GM12878 (cell line): ENCODE data around the gene MGME1. TPM values are rescaled to one million over a fixed set of nuclear protein-coding genes. Genes with fewer than 3 reads are reported as not detected.
A peak's percentile ranks its signal among the peaks of the same experiment; 100 is the strongest.

Experiments
- CHD4 ChIP-seq: fragments of 200-600 bp; sonication (generic); IDR thresholded peaks from 2 replicates; pipeline ENCODE4 v1.6.1; 2016; ENCODE audit warnings: mild to moderate bottlenecking
- CREB1 ChIP-seq: IDR thresholded peaks from 2 replicates; pipeline ENCODE4 v1.6.1; 2012; ENCODE audit warnings: low read depth, mild to moderate bottlenecking, inconsistent platforms
- E2F8 ChIP-seq: fragments of 450-650 bp; IDR thresholded peaks from 2 replicates; pipeline ENCODE4 v1.6.1; 2018; ENCODE audit warnings: mild to moderate bottlenecking, low read depth, moderate library complexity; ENCODE audit not compliant: partially characterized antibody
- E4F1 ChIP-seq: fragments of 450-650 bp; IDR thresholded peaks from 2 replicates; pipeline ENCODE4 v1.6.1; 2018; ENCODE audit warnings: borderline replicate concordance, mild to moderate bottlenecking; ENCODE audit not compliant: partially characterized antibody
- EGR1 ChIP-seq, 2 experiments: IDR thresholded peaks; 1 replicate in 1 of 2; 2 replicates in 1 of 2; pipeline ENCODE4 v1.6.1; 2011 to 2012; ENCODE audit warnings: low read depth in 2 of 2, low read length in 2 of 2, borderline replicate concordance in 1 of 2, mild to moderate bottlenecking in 1 of 2, moderate library complexity in 1 of 2
- FOXK2 ChIP-seq: fragments of 450-650 bp; IDR thresholded peaks from 2 replicates; pipeline ENCODE4 v1.6.1; 2017; ENCODE audit warnings: mild to moderate bottlenecking, moderate library complexity
- IKZF1 ChIP-seq: fragments of 450-650 bp; conservative IDR thresholded peaks from 2 replicates; pipeline ENCODE4 v1.6.1; 2017; ENCODE audit warnings: antibody characterized with exemption, mild to moderate bottlenecking
- IRF4 ChIP-seq: IDR thresholded peaks from 2 replicates; pipeline ENCODE4 v1.6.1; 2011; ENCODE audit warnings: low read depth, low read length
- JUNB ChIP-seq: IDR thresholded peaks from 2 replicates; pipeline ENCODE4 v1.6.1; 2016; ENCODE audit warnings: antibody characterized with exemption, mild to moderate bottlenecking
- NBN ChIP-seq: fragments of 450-650 bp; IDR thresholded peaks from 2 replicates; pipeline ENCODE4 v1.6.1; 2016
- RCOR1 ChIP-seq: conservative IDR thresholded peaks from 2 replicates; pipeline ENCODE4 v1.6.1; 2012; ENCODE audit warnings: low read depth, low read length, improper control_type of control experiment
- RELA ChIP-seq: fragments of 450-650 bp; IDR thresholded peaks from 2 replicates; pipeline ENCODE4 v1.8.0; 2014; ENCODE audit warnings: borderline replicate concordance; ENCODE audit not compliant: partially characterized antibody
- REST ChIP-seq: IDR thresholded peaks from 2 replicates; pipeline ENCODE4 v1.6.1; 2012; ENCODE audit warnings: mild to moderate bottlenecking, low read depth, low read length
- SIN3A ChIP-seq: IDR thresholded peaks from 2 replicates; pipeline ENCODE4 v1.6.1; 2012; ENCODE audit warnings: low read depth, low read length, improper control_type of control experiment
- SMARCA5 ChIP-seq: fragments of 450-650 bp; IDR thresholded peaks from 2 replicates; pipeline ENCODE4 v1.6.1; 2017; ENCODE audit warnings: mild to moderate bottlenecking
- SMC3 ChIP-seq: IDR thresholded peaks from 2 replicates; pipeline ENCODE4 v1.6.1; 2011; ENCODE audit warnings: low read length, improper control_type of control experiment, borderline replicate concordance
- SPI1 ChIP-seq: IDR thresholded peaks from 2 replicates; pipeline ENCODE4 v1.6.1; 2011; ENCODE audit warnings: low read depth, mild to moderate bottlenecking, low read length, moderate library complexity, borderline replicate concordance; ENCODE audit not compliant: insufficient read depth
- USF2 ChIP-seq: IDR thresholded peaks from 2 replicates; pipeline ENCODE4 v1.6.1; 2011; ENCODE audit warnings: low read depth, low read length, improper control_type of control experiment, borderline replicate concordance
- ZNF207 ChIP-seq: fragments of 450-650 bp; IDR thresholded peaks from 2 replicates; pipeline ENCODE4 v1.6.1; 2014; ENCODE audit warnings: antibody characterized with exemption, mild to moderate bottlenecking, borderline replicate concordance
- ZNF217 ChIP-seq: fragments of 450-650 bp; IDR thresholded peaks from 2 replicates; pipeline ENCODE4 v1.6.1; 2017; ENCODE audit warnings: antibody characterized with exemption, mild to moderate bottlenecking
- ZNF24 ChIP-seq: fragments of 450-650 bp; IDR thresholded peaks from 2 replicates; pipeline ENCODE4 v1.6.1; 2017; ENCODE audit warnings: antibody characterized with exemption, mild to moderate bottlenecking
- polyA plus RNA-seq, 11 experiments: library from polyadenylated mRNA; depleted of rRNA in 4 of 11; unstranded in 6 of 11; stranded (reverse) in 5 of 11; fragments of >200 nt; fragmentation: Nextera tagmentation in 4 of 11; fragmentation: Illumina TruSeq in 1 of 11; extraction: Ambion mirVana in 4 of 11; extraction: Trizol in 1 of 11; gene quantifications; 1 replicate in 1 of 11; 2 replicates in 10 of 11; pipeline versions ENCODE4 v1.2.1 to v1.2.3, GENCODE V29; 2011 to 2016; ENCODE audit warnings: inconsistent platforms in 2 of 11, missing spikeins in 2 of 11, low read depth in 1 of 11
- total RNA-seq, 4 experiments: library from RNA; depleted of rRNA in 3 of 4; stranded (reverse); fragments of >200 nt in 3 of 4; fragmentation: Illumina TruSeq in 1 of 4; extraction: Trizol in 1 of 4; gene quantifications; 2 replicates each; pipeline versions ENCODE4 v1.2.1 to v1.2.3, GENCODE V29; 2013 to 2021

Gene MGME1
- total and polyA plus RNA-seq, 10 of the 15 experiments (the other 5 are each of a cell fraction or from before 2014, with no cell fraction given): 13.4 to 44.8 (median 30.6) TPM

GRCh38 chr20:17968366-17969277 is at the start of gene MGME1, which contains the start of gene SNX5 (continued):
- peak; percentile 92 for TF ChIP-seq E2F8
- peak; percentile 54 for TF ChIP-seq FOXK2
- TF ChIP-seq SIN3A: peak; percentile 93
- TF ChIP-seq CREB1: peak; percentile 97
- no peak for TF ChIP-seq SMC3
- TF ChIP-seq JUNB: no peak; the same call in 1 of the 2 replicates
- peak; percentile 42 for TF ChIP-seq E4F1
- peak; percentile 75 for TF ChIP-seq RELA
- TF ChIP-seq IRF4: no peak
- peak; percentile 99 for TF ChIP-seq NBN
- TF ChIP-seq ZNF217: peak; percentile 28; the same call in 1 of the 2 replicates
- TF ChIP-seq CHD4: no peak
- no peak for TF ChIP-seq REST
- TF ChIP-seq RCOR1: peak; percentile 94
- peak; percentile 92 for TF ChIP-seq SMARCA5
- peak; percentile 99 for TF ChIP-seq IKZF1
- peak; percentile 63 for TF ChIP-seq ZNF24
- TF ChIP-seq ZNF207: peak; percentile 93
- peak in 1 of 2 experiments; percentile 75; a peak in 2 of 3 replicates for TF ChIP-seq EGR1 (IDR thresholded peaks at IDR 0.05; ENCODE audit: borderline replicate concordance in 1 of 2, low read depth in 2 of 2, low read length in 2 of 2)
- TF ChIP-seq USF2: peak; percentile 82
- peak; percentile 25; the same call in 1 of the 2 replicates for TF ChIP-seq SPI1
